GM23248 (cell line): ENCODE data around the gene CCT3. TPM values are rescaled to one million over a fixed set of nuclear protein-coding genes. Genes with fewer than 3 reads are reported as not detected.

Experiments used
- DNase-seq: peaks from one replicate; pipeline ENCODE4 v3.0.0-alpha.2; 2015
- H2AFZ ChIP-seq: fragments of 200-600 bp; sonication (generic); 2 replicates; pipeline ENCODE4 v1.6.1; 2016; ENCODE audit warnings: antibody characterized with exemption
- H3F3A ChIP-seq: fragments of 200-600 bp; sonication (generic); 2 replicates; pipeline ENCODE4 v1.6.1; 2016; ENCODE audit warnings: mild to moderate bottlenecking, antibody characterized with exemption, mixed run types; ENCODE audit not compliant: insufficient read depth
- H3K27ac ChIP-seq: fragments of 200-600 bp; sonication (generic); 2 replicates; pipeline ENCODE4 v1.5.1; 2016; ENCODE audit warnings: mild to moderate bottlenecking
- H3K27me3 ChIP-seq: fragments of 200-600 bp; sonication (generic); replicated peaks from 2 replicates; pipeline ENCODE4 v1.6.1; 2016; ENCODE audit warnings: mild to moderate bottlenecking; ENCODE audit not compliant: insufficient read depth
- H3K36me3 ChIP-seq: fragments of 200-600 bp; sonication (generic); 2 replicates; pipeline ENCODE4 v1.6.1; 2016; ENCODE audit warnings: low read depth, mild to moderate bottlenecking
- H3K4me1 ChIP-seq: fragments of 200-600 bp; sonication (generic); 2 replicates; pipeline ENCODE4 v1.6.1; 2016; ENCODE audit warnings: mild to moderate bottlenecking; ENCODE audit not compliant: insufficient read depth
- H3K4me2 ChIP-seq: fragments of 200-600 bp; sonication (generic); one replicate; pipeline ENCODE4 v1.6.1; 2016; ENCODE audit warnings: mild to moderate bottlenecking; ENCODE audit not compliant: unreplicated experiment
- H3K4me3 ChIP-seq: fragments of 200-600 bp; sonication (generic); 2 replicates; pipeline ENCODE4 v1.5.1; 2016; ENCODE audit warnings: mild to moderate bottlenecking
- H3K79me2 ChIP-seq: fragments of 200-600 bp; sonication (generic); 2 replicates; pipeline ENCODE4 v1.6.1; 2016; ENCODE audit warnings: mild to moderate bottlenecking; ENCODE audit not compliant: insufficient read depth
- H3K9ac ChIP-seq: fragments of 200-600 bp; sonication (generic); 2 replicates; pipeline ENCODE4 v1.6.1; 2016; ENCODE audit warnings: mild to moderate bottlenecking
- H3K9me2 ChIP-seq: fragments of 200-600 bp; sonication (generic); 2 replicates; pipeline ENCODE4 v1.6.1; 2016; ENCODE audit warnings: mixed run types, mild to moderate bottlenecking, moderate library complexity; ENCODE audit not compliant: insufficient read depth
- H3K9me3 ChIP-seq: fragments of 200-600 bp; sonication (generic); one replicate; pipeline ENCODE4 v1.6.1; 2017; ENCODE audit warnings: low read depth
- H4K20me1 ChIP-seq: fragments of 200-600 bp; sonication (generic); 2 replicates; pipeline ENCODE4 v1.6.0; 2016; ENCODE audit not compliant: insufficient read depth
- EZH2 ChIP-seq: fragments of 200-600 bp; sonication (generic); IDR thresholded peaks from 2 replicates; pipeline ENCODE4 v1.6.1; 2018; ENCODE audit warnings: antibody characterized with exemption, mild to moderate bottlenecking; ENCODE audit not compliant: insufficient read depth, poor library complexity, severe bottlenecking
- EZH2phosphoT487 ChIP-seq: fragments of 200-600 bp; sonication (generic); IDR thresholded peaks from 2 replicates; pipeline ENCODE4 v1.6.1; 2018; ENCODE audit warnings: antibody characterized with exemption, moderate library complexity, mild to moderate bottlenecking, low read depth; ENCODE audit not compliant: insufficient read depth
- WGBS, 2 experiments: methylation state at CpG; one replicate each; pipeline ENCODE4 v1.1.6; 2015 to 2017; ENCODE audit warnings: low lambda C conversion rate in 2 of 2, low coverage in 1 of 2; ENCODE audit errors: missing lambda C conversion rate in 2 of 2; 5-methylcytosine and 5-hydroxymethylcytosine counted together
- in situ Hi-C: fragments of 300-500 bp; cut with MboI; formaldehyde crosslinking; loops from 2 replicates; pipeline ENCODE4 v1.15.0; 2020
- polyA plus RNA-seq: library from polyadenylated mRNA; unstranded; fragments of >200 nt; fragmentation: Nextera tagmentation; extraction: Ambion mirVana; gene quantifications from 2 replicates; pipeline ENCODE4 v1.2.1, GENCODE V29; 2016
- total RNA-seq: library from RNA; depleted of rRNA; stranded (reverse); fragments of >200 nt; shearing (Covaris generic); gene quantifications from 2 replicates; pipeline ENCODE4 v1.2.3, GENCODE V29; 2014

Gene CCT3
- total and polyA plus RNA-seq, 2 experiments from 2014 or later, result 226 to 307 TPM

- no peaks in the 10 kb centered on the region for H3K27me3 ChIP-seq
- in situ Hi-C loops, result no loop called here
- no peak for DNase-seq
- no peaks in the 10 kb centered on the region for H3K9me3 ChIP-seq
- H3K4me3 ChIP-seq, result no peak overlapping the region
- H2AFZ ChIP-seq, result no peak overlapping the region
- 85 to 87% methylated on average over 2 of the region's 2 CpGs for WGBS, 2 experiments
- H3K27ac ChIP-seq, result no peak overlapping the region
- H3F3A ChIP-seq, result peaks cover 28% of the 10 kb centered on the region
- no peaks in the 10 kb centered on the region for H4K20me1 ChIP-seq
- TF ChIP-seq EZH2phosphoT487, result no peak
- no peaks in the 10 kb centered on the region for H3K9me2 ChIP-seq
- no peak overlapping the region for H3K4me2 ChIP-seq
- H3K9ac ChIP-seq, result no peak overlapping the region
- no peaks in the 10 kb centered on the region for H3K79me2 ChIP-seq
- H3K4me1 ChIP-seq, result no peaks in the 10 kb centered on the region
- H3K36me3 ChIP-seq, result peaks cover 35% of the 10 kb centered on the region
Observed at GRCh38 chr1:156305215-156305614, 32.9 kb downstream of the CCT3 start.

GRCh38 chr1:156303241-156303640 lies 34.9 kb downstream of the CCT3 start:
- TF ChIP-seq EZH2, result no peak
- no peak for TF ChIP-seq EZH2phosphoT487
- Histone ChIP-seq H3K27ac (no peak overlapping the region), H3K9me3 (no peaks in the 10 kb centered on the region), H3K9me2 (no peaks in the 10 kb centered on the region), H3K27me3 (no peaks in the 10 kb centered on the region), H3K9ac (no peak overlapping the region), H2AFZ (no peak overlapping the region), H3K36me3 (peaks cover 16% of the 10 kb centered on the region; the same call in 1 of the 2 replicates), H4K20me1 (no peaks in the 10 kb centered on the region), H3K4me2 (no peak overlapping the region), H3K4me1 (no peaks in the 10 kb centered on the region), H3K79me2 (no peaks in the 10 kb centered on the region), H3K4me3 (no peak overlapping the region), H3F3A (peaks cover 17% of the 10 kb centered on the region)
- in situ Hi-C loops, result no loop called here
- no peak for DNase-seq
- 76 to 81% methylated on average over 4 of the region's 4 CpGs for WGBS, 2 experiments

DNA sequence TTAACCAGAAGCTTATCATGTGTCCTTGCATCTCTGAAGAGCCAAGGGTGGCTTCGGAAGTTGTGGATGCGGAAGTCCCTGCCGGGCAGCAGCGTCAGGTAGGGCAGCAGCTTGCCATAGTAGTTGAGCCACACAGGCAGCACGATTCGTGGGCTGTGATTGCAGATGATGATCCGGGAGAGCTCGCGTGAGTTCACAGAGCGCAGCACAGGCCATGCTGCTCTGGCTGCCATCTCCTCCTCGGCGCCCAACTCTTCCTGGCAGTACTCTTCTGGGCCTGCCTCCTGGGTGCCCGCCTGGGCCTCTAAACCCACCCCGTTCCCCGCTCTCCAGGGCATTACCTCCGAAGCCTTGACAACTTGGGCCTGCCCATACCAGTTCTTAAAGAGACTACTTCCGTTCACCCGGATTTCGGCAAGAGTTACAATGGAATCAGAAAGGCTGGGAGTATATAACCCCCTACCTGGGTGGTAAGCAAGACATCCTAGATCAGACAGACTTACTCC lies 39.2 kb downstream of the CCT3 start, which contains the start of gene VHLL:
VHLL (minus strand) TSS at position 456 of the 506 bp plus-strand sequence; CDS start at position 338, 118 bp downstream.
- Histone ChIP-seq H3K9ac (no peak within 1 kb of the TSS), H3F3A (peaks cover 9% of the 10 kb centered on the region)
- TF ChIP-seq EZH2 (no peak), EZH2phosphoT487 (no peak)

DNA sequence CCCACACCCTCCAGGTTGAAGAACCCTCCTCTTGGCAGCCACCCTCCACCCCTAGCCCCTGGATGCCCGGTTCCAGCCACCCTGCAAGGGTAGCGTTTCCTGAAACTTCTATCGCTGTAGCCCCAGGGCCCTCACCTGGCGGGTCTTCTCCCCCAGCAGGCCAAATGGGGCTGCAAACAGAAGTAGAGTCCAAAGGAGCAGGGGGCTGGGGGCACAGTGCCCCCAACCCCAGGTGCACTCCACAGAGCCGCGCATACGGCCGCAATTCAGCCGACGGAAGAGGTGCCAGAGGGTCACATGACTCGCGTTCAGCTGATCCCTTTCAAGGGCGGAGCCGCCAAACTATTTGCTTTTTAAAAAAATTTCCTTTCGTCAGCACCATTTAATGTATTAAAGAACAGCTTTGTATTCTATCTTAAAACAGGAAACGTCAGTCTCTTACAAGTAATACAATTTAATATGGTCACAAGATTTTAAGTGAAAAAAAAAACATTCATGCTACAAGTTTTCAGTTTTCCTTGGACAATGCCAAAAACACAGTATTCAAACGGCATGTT lies 42.6 kb downstream of the CCT3 start, which contains the start of gene GLMP:
GLMP (minus strand) TSS at position 289 of the 557 bp plus-strand sequence; CDS start at position 255, 34 bp downstream.
- Histone ChIP-seq H3K4me3 (peak within 1 kb of the TSS; percentile 97), H3F3A (peaks cover 6% of the 10 kb centered on the region), H2AFZ (peak within 1 kb of the TSS; percentile 99), H3K79me2 (peaks cover 26% of the 10 kb centered on the region), H3K36me3 (no peaks in the 10 kb centered on the region), H3K27ac (no peak within 1 kb of the TSS), H3K4me1 (peaks cover 16% of the 10 kb centered on the region), H3K4me2 (peak within 1 kb of the TSS; percentile 97), H3K9me3 (no peaks in the 10 kb centered on the region), H3K9me2 (no peaks in the 10 kb centered on the region), H4K20me1 (no peaks in the 10 kb centered on the region), H3K9ac (peak within 1 kb of the TSS; percentile 88), H3K27me3 (no peaks in the 10 kb centered on the region)
- WGBS, 2 experiments, result 1 to 3% methylated on average over 17 of the region's 17 CpGs
- peak; percentile 87 for DNase-seq
- in situ Hi-C loops, result no loop called here
- TF ChIP-seq EZH2phosphoT487, result no peak
- TF ChIP-seq EZH2, result no peak

More for the DNA sequence above, 39.2 kb downstream of the CCT3 start, which contains the start of gene VHLL:
- H3K27me3 ChIP-seq, result no peaks in the 10 kb centered on the region
- H3K4me1 ChIP-seq, result peaks cover 8% of the 10 kb centered on the region
- in situ Hi-C loops, result no loop called here
- H4K20me1 ChIP-seq, result no peaks in the 10 kb centered on the region
- no peak within 1 kb of the TSS for H3K4me2 ChIP-seq
- H3K79me2 ChIP-seq, result peaks cover 21% of the 10 kb centered on the region
- no peaks in the 10 kb centered on the region for H3K36me3 ChIP-seq
- DNase-seq, result no peak
- no peak within 1 kb of the TSS for H3K4me3 ChIP-seq
- no peaks in the 10 kb centered on the region for H3K9me3 ChIP-seq
- no peaks in the 10 kb centered on the region for H3K9me2 ChIP-seq
- H3K27ac ChIP-seq, result no peak within 1 kb of the TSS
- 92 to 93% methylated on average over 19 of the region's 19 CpGs for WGBS, 2 experiments
- H2AFZ ChIP-seq, result no peak within 1 kb of the TSS
